Measurements from ENCODE around the gene ERBB3. TPM values are rescaled to one million over a fixed set of nuclear protein-coding genes. Genes with fewer than 3 reads are reported as not detected.

ERBB3 gene
- total RNA-seq, 1 experiment from 2014 or later: 1.2 TPM

DNA sequence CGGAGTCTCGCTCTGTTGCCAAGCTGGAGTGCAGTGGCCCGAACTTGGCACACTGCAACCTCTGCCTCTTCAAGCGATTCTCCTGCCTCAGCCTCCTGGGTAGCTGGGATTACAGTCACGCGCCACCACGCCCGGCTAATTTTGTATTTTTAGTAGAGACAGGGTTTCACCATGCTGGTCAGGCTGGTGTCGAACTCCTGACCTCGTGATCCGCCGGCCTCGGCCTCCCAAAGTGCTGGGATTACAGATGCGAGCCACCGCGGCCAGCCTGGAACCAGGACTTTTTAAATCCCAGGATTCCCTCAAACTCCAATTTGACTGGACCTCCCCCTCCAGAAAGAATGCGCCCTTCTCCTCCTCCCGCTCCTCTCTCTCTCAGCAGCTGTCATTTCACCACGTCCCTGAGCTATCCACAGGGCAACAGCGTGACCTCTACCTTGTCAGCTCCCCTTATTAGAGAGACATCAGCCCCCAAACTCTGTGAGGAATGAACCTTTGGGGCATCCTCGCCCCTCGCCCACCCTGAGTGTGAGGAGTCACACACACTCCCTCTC lies 50.1 kb downstream of the ERBB3 start:
- DNase-seq (ENCODE audit: low read depth): no peak

DNA sequence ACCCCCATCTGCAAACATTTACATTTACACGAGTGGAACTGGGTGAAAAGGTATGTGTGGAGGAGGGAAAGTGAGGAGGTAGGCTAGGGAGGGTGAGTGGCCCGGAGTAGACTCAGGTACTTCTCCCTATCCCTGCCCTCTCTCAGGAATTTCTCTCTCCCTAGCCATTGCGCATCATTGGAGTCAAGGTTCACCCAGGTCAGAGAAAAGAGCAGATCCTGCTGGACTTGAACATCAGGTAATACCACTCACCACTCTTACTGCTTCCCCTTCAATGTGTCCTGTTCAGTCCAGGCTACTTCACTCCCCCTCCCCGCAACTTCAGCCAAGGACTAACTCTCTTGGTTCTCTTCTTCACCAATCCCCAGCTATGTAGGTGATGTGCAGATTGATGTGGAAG lies 50.9 kb downstream of the ERBB3 start:
- no peak for DNase-seq (ENCODE audit: low read depth)

DNA sequence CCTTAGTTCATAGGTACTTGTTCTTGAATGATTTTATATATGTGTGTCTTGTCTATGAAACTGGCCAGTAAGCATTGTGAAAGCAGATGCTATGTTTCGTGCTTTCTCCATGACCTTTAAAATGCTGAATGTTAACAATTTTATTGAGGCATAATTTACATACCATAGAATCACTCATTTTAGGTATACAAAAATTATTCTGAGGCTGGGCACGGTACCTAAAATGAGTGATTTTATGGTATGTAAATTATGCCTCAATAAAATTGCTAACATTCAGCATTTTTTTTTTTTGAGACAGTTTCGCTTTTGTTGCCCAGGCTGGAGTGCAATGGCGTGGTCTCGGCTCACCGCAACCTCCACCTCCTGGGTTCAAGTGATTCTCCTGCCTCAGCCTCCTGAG lies 54.9 kb downstream of the ERBB3 start:
- no peak for DNase-seq (ENCODE audit: low read depth)

DNA sequence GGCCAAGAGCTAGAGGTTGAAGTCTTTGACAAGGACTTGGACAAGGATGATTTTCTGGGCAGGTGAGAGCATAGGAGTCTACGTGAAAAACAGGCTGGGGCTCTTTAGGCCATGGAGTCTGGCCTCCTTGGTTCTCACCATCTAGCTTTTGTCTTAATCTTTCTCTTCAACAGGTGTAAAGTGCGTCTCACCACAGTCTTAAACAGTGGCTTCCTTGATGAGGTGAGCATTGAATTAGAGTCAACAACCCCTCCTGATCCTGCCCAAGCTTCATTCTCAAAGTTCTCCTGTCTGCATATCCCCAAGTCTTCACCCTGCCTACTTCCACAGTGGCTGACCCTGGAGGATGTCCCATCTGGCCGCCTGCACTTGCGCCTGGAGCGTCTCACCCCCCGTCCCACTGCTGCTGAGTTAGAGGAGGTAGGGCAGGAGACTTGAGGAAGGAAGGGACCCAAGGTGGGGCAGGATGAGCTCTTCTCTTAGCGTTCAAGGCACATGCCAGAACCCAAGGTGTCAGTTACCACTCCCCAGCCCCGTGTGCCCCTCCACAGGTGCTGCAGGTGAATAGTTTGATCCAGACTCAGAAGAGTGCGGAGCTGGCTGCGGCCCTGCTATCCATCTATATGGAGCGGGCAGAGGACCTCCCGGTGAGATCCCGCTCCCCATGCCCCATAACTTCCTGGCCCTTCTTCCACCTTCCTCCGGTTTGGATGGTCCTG lies 58.0 kb downstream of the ERBB3 start:
- DNase-seq (ENCODE audit: low read depth): no peak

DNA sequence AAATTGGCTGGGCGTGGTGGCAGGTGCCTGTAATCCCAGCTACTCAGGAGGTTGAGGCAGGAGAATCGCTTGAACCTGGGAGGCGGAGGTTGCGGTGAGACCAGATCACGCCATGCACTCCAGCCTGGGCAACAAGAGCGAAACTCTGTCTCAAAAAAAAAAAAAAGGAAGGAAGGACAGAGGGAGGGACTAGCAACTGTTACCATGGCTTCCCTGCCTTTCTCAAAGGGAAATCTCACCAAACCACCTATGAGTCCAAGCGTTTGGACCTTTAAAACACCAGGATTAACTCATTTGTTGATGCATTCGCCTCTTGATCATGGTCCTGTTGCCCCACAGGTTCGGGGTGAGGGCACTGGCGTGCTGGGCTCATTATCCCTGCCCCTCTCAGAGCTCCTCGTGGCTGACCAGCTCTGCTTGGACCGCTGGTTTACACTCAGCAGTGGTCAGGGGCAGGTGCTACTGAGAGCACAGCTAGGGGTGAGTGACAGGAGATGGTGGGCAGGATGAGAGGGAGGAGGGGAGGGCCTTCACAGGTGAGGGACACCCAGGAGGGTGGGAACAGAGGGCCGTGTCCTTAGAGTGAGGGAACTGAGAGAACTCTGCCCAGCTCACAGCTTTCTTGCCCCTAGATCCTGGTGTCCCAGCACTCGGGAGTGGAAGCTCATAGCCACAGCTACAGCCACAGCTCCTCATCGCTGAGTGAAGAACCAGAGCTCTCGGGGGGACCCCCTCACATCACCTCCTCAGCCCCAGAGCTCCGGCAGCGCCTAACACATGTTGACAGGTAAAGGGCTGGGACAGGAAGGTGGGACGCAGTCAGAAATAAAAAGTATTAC lies 62.2 kb downstream of the ERBB3 start:
- DNase-seq (ENCODE audit: low read depth): no peak

DNA sequence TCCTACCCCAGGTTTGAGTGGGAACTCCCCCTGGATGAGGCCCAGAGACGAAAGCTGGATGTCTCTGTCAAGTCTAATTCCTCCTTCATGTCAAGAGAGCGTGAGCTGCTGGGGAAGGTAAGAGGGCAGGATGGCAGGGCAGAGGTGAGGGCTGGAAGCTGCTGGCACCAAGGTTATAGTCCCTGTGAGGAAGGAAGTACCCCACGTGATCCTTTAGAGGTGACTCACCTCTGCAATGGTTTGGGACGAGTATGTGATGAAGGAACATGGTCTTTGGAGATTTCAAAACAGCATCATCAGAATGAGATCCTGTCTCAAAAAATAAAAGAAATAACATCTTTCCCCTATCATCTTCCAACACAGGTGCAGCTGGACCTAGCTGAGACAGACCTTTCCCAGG lies 63.3 kb downstream of the ERBB3 start:
- no peak for DNase-seq (ENCODE audit: low read depth)

DNA sequence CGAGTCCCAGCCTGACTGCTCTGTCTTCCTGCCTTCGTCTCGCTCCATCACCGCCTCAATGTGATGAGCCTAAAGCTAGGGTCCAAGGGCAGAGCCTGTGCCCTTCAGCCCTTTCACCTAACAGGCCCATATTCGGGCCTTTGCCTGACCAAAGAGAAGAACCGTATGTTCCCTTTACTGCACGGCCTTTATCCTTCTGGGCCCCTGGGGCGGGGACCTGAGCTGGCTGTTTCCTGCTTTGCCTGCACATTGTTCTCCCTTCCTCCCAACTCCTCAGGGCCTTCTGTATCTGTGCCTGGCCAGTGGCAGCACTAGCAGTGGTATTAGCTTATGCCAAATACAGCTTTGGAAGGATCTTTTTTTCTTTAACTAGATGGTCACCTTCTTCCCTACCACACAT lies 63.9 kb downstream of the ERBB3 start:
- DNase-seq (ENCODE audit: low read depth): no peak

DNA sequence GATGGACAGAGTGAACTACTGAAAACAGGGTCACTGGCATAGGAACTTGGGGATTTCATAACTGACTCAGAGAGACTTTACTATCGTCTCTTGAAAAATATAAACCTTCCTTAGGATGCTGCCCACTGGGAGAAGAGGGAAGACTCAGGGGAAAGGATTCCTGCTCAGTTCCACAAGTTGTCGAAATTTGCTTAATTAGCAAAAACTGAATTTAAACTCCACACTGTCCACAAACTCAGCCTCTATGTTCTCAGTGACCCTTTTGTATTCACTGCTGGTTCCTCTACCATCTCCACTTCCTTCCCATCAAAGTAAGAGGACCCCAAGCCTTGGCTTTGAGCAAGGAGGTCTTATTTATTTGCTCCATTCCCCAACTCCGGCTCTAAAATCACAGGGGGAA lies 65.3 kb downstream of the ERBB3 start:
- DNase-seq (ENCODE audit: low read depth): no peak

DNA sequence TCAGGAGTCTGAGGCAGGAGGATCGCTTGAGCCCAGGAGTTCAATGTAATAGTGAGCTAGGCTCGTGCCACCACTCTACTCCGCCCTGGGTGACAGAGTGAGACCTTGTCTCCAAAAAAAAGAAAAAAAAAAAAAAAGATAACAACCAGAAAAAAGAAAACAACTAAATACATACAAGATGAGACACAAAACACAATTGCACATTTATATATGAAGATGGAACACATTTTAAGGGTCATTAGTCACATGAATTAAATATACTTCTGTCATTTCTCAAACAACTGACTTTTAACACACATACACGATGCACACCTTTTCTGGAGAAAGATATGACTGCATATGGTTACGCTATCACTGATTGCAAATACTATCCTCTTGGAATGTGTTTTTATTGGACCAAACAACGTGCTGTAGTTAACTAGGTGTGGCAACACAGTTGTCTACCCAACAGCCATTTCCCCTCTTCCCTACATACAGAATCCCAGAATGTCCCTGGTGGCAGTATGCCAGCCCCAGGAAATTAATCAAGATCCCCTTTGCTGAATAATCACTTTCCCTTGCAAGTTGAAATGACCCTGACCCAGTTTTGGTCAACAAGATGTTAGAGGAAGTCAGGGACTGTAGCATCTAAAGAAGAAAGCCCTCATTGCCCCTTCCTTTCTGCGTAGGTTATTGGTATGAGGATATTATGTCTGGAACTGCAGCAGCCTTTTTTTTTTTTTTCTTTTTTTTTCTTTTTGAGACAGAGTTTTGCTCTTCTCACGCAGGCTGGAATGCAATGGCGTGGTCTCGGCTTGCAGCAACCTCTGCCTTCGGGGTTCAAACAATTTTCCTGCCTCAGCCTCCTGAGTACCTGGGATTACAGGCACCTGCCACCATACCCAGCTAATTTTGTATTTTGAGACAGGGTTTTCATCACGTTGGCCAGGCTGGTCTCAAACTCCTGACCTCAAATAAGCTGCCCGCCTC lies 66.8 kb downstream of the ERBB3 start:
- no peak for DNase-seq (ENCODE audit: low read depth)

DNA sequence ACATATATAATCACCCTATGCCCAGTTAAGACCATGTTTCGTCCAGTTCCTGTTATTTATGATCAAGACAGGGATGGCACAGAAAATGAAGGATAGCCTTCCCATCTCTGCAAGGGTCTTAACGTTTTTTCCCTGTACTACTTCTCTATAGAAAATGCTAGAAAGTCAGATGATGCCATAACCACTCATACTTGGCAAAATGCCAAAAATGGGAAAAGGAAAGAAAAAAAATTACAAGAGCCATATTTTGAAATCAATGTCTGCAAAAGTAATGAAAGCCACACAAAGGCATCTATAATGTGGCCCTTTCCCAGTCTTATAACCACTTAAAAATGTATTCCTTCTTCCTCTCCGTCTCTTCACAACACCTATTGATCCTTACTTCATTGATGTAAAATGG lies 70.6 kb downstream of the ERBB3 start:
- no peak for DNase-seq (ENCODE audit: low read depth)

DNA sequence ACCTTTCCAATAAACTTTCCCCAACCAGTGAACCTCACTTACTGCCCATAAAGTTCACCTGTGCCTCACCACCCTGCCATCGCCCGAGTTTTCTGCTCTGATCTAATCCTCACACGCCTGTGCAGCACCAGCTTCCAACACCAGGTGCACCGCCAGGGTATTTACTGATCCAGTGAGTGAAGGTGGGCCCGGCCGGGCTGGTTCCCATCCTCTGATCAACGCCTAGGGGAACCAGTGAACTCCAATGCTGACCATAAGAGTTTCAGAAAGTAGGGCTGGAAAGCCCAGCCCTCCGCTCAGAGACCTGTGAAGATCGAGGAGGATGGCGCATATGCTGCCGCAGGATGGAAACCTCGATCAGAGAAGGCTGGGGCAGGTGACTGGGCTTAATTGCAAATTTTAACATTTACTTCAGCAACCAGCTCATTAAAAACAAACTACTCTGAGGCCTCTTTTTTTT lies 71.7 kb downstream of the ERBB3 start:
- no peak for DNase-seq (ENCODE audit: low read depth)

DNA sequence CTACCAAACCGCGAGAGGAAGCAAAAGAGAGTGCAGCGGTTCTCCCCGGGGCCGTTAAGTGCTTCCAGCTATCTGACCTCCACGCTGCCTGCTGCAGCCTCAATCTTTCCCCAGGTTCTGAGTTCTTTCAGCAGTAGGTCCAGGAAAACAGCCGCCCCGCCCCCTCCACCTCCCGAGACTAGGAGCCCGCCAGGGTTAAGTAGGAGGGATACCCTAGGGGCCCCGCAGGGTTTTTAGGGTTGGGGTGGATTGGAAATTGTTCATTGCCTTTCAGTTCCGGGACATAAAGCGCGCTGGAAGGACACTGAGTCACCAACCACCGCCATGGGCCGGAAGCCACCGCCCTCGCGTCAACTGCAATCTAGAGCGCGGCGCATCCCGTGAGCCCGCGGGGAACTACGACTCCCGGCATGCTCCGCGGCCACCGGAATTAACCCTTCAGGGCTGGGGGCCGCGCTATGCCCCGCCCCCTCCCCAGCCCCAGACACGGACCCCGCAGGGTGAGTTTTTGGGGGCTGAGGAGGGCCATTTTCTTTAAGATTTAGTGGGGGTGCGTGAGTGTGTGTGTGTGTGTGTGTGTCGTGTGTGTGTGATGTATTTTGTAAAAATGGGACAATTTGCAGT lies 72.3 kb downstream of the ERBB3 start, which contains the start of gene MYL6B:
Gene MYL6B, plus strand, starts transcription at position 456 of the 624 bp plus-strand sequence. CDS start 1,332 bp downstream, outside the sequence.
- DNase-seq (ENCODE audit: low read depth): peak; percentile 90

Other genes starting within 250 kb of the ERBB3 start
- gene MMP19, start 237.2 kb upstream of the ERBB3 start, total RNA-seq (2014; rRNA removed; shearing (Covaris generic)): 0.37 and 0.58 TPM in 2 replicates
- 37.0 and 38.0 TPM in 2 replicates for gene PYM1, start 152.3 kb upstream of the ERBB3 start, total RNA-seq (2014; rRNA removed; shearing (Covaris generic))
- 49.6 and 56.6 TPM in 2 replicates for gene DGKA, start 149.0 kb upstream of the ERBB3 start, total RNA-seq (2014; rRNA removed; shearing (Covaris generic))
- 1.1 and 3.3 TPM in 2 replicates for gene PMEL, start 114.1 kb upstream of the ERBB3 start, total RNA-seq (2014; rRNA removed; shearing (Covaris generic))
- gene CDK2, start 113.3 kb upstream of the ERBB3 start, total RNA-seq (2014; rRNA removed; shearing (Covaris generic)): 76.5 and 97.2 TPM in 2 replicates
- 25.8 and 34.4 TPM in 2 replicates for gene RAB5B, start 106.1 kb upstream of the ERBB3 start, total RNA-seq (2014; rRNA removed; shearing (Covaris generic))
- 15.7 and 15.9 TPM in 2 replicates for gene SUOX, start 82.9 kb upstream of the ERBB3 start, total RNA-seq (2014; rRNA removed; shearing (Covaris generic))
- 0.80 and 1.9 TPM in 2 replicates for gene IKZF4, start 59.1 kb upstream of the ERBB3 start, total RNA-seq (2014; rRNA removed; shearing (Covaris generic))
- gene RPS26, start 38.2 kb upstream of the ERBB3 start, total RNA-seq (2014; rRNA removed; shearing (Covaris generic)): 855 and 1,056 TPM in 2 replicates
- 526 and 607 TPM in 2 replicates for gene PA2G4, start 24.4 kb downstream of the ERBB3 start, total RNA-seq (2014; rRNA removed; shearing (Covaris generic))
- 3,633 and 5,394 TPM in 2 replicates for gene RPL41, start 36.5 kb downstream of the ERBB3 start, total RNA-seq (2014; rRNA removed; shearing (Covaris generic))
- 2.7 and 5.6 TPM in 2 replicates for gene ZC3H10, start 38.1 kb downstream of the ERBB3 start, total RNA-seq (2014; rRNA removed; shearing (Covaris generic))
- gene ESYT1, start 48.1 kb downstream of the ERBB3 start, total RNA-seq (2014; rRNA removed; shearing (Covaris generic)): 134 and 140 TPM in 2 replicates
- 127 and 137 TPM in 2 replicates for gene MYL6B, start 72.4 kb downstream of the ERBB3 start, total RNA-seq (2014; rRNA removed; shearing (Covaris generic))
- gene MYL6, start 78.2 kb downstream of the ERBB3 start, total RNA-seq (2014; rRNA removed; shearing (Covaris generic)): 1,272 and 2,138 TPM in 2 replicates
- 36.8 and 44.3 TPM in 2 replicates for gene SMARCC2, start 109.3 kb downstream of the ERBB3 start, total RNA-seq (2014; rRNA removed; shearing (Covaris generic))
- gene RNF41, start 141.8 kb downstream of the ERBB3 start, total RNA-seq (2014; rRNA removed; shearing (Covaris generic)): 59.7 and 67.7 TPM in 2 replicates
- gene NABP2, start 144.2 kb downstream of the ERBB3 start, total RNA-seq (2014; rRNA removed; shearing (Covaris generic)): 77.9 and 78.3 TPM in 2 replicates
- 0.71 TPM in 1 of 2 replicates, not detected in the other for gene SLC39A5, start 149.9 kb downstream of the ERBB3 start, total RNA-seq (2014; rRNA removed; shearing (Covaris generic))
- gene ANKRD52, start 178.2 kb downstream of the ERBB3 start, total RNA-seq (2014; rRNA removed; shearing (Covaris generic)): 18.8 and 26.3 TPM in 2 replicates
- gene COQ10A, start 186.8 kb downstream of the ERBB3 start, total RNA-seq (2014; rRNA removed; shearing (Covaris generic)): 18.3 and 19.4 TPM in 2 replicates
- gene CS, start 220.2 kb downstream of the ERBB3 start, total RNA-seq (2014; rRNA removed; shearing (Covaris generic)): 122 and 174 TPM in 2 replicates
- 72.2 and 85.4 TPM in 2 replicates for gene CNPY2, start 235.8 kb downstream of the ERBB3 start, total RNA-seq (2014; rRNA removed; shearing (Covaris generic))

All from HT1080 (cell line).